GM12878 (cell line): Measurements from ENCODE around the gene CPNE9. TPM values are rescaled to one million over a fixed set of nuclear protein-coding genes. Genes with fewer than 3 reads are reported as not detected.

Experiments used
- ATAC-seq: fragments of 200-7000 bp; cut with Tn5 transposase; 3 replicates; pipeline ENCODE4 v1.9.1; 2020; ENCODE audit warnings: mild to moderate bottlenecking, moderate library complexity
- BruUV-seq: library from RNA; stranded (reverse); fragments of 400-500 nt; replicated peaks from 2 replicates; lab custom pipeline; 2021; lab: Mats Ljungman, UMichigan
- CTCF ChIA-PET: fragments of 300-600 bp; sonication (Branson Sonifier 250); formaldehyde crosslinking; extraction: SDS; loops from one replicate; lab custom pipeline; 2021; ENCODE audit warnings: inconsistent platforms; lab: Yijun Ruan, JAX
- POLR2A ChIA-PET: fragments of 350-600 bp; formaldehyde crosslinking; extraction: SDS; loops from one replicate; lab custom pipeline; 2021; ENCODE audit warnings: inconsistent platforms; lab: Charles Lee
- RAD21 ChIA-PET: fragments of 300-600 bp; sonication (Branson Sonifier 250); formaldehyde crosslinking; loops from one replicate; lab custom pipeline; 2023; ENCODE audit warnings: antibody characterized with exemption; ENCODE audit not compliant: unreplicated experiment; lab: Charles Lee
- SMC1A ChIA-PET: fragments of 300-600 bp; sonication (Branson Sonifier 250); formaldehyde crosslinking; loops from one replicate; lab custom pipeline; 2023; ENCODE audit not compliant: unreplicated experiment, uncharacterized antibody; lab: Charles Lee
- DNase-seq: peaks from one replicate; pipeline ENCODE4 v3.0.0-alpha.2; 2011; ENCODE audit warnings: low read depth, low spot score
- FAIRE-seq: peaks from 3 replicates; lab custom pipeline; 2011; peaks lifted over from hg19 to GRCh38; lab: Jason Lieb, UNC
- H2AFZ ChIP-seq: 2 replicates; pipeline ENCODE4 v1.6.0; 2011; ENCODE audit warnings: low read depth, low read length, control low read depth; ENCODE audit not compliant: control insufficient read depth
- H3K27ac ChIP-seq: 2 replicates; pipeline ENCODE4 v1.5.1; 2011; ENCODE audit warnings: control low read depth; ENCODE audit not compliant: control insufficient read depth, insufficient read depth
- H3K27me3 ChIP-seq, 2 experiments: replicated peaks in 1 of 2; 2 replicates each; pipeline versions ENCODE4 v1.6.0 to v1.6.1; 2011; ENCODE audit warnings: low read length in 1 of 2; ENCODE audit not compliant: control insufficient read depth in 2 of 2, insufficient read depth in 2 of 2
- H3K36me3 ChIP-seq, 2 experiments: 2 replicates each; pipeline ENCODE4 v1.5.1; 2011; ENCODE audit warnings: low read length in 1 of 2; ENCODE audit not compliant: control insufficient read depth in 2 of 2, insufficient read depth in 2 of 2
- H3K4me1 ChIP-seq: 2 replicates; pipeline ENCODE4 v1.6.1; 2011; ENCODE audit warnings: mild to moderate bottlenecking, low read length, moderate library complexity, mixed read lengths; ENCODE audit not compliant: control insufficient read depth, insufficient read depth
- H3K4me2 ChIP-seq: 2 replicates; pipeline ENCODE4 v1.6.0; 2011; ENCODE audit warnings: control low read depth; ENCODE audit not compliant: control insufficient read depth, insufficient read depth
- H3K4me3 ChIP-seq: fragments of 200-600 bp; sonication (generic); 2 replicates; pipeline ENCODE4 v1.5.1; 2016
- H3K79me2 ChIP-seq: 2 replicates; pipeline ENCODE4 v1.6.0; 2011; ENCODE audit warnings: low read length; ENCODE audit not compliant: control insufficient read depth, insufficient read depth
- H3K9ac ChIP-seq: 2 replicates; pipeline ENCODE4 v1.8.0; 2011; ENCODE audit warnings: low read length, control low read depth, mixed read lengths; ENCODE audit not compliant: control insufficient read depth, insufficient read depth
- H3K9me3 ChIP-seq: replicated peaks from 3 replicates; pipeline ENCODE4 v1.5.1; 2011; ENCODE audit warnings: mild to moderate bottlenecking, low read length; ENCODE audit not compliant: control insufficient read depth, insufficient read depth
- H4K20me1 ChIP-seq: 2 replicates; pipeline ENCODE4 v1.6.0; 2011; ENCODE audit not compliant: control insufficient read depth, insufficient read depth
- IKZF2 ChIP-seq, 2 experiments: fragments of 450-650 bp; IDR thresholded peaks; 2 replicates each; pipeline ENCODE4 v1.6.1; 2017; ENCODE audit warnings: mild to moderate bottlenecking in 2 of 2, moderate library complexity in 2 of 2
- IRF4 ChIP-seq: IDR thresholded peaks from 2 replicates; pipeline ENCODE4 v1.6.1; 2011; ENCODE audit warnings: low read depth, low read length
- KAT2A ChIP-seq: conservative IDR thresholded peaks from 2 replicates; pipeline ENCODE4 v1.6.1; 2011; ENCODE audit warnings: low read depth, low read length; ENCODE audit not compliant: control insufficient read depth
- KDM1A ChIP-seq: fragments of 200-600 bp; sonication (generic); IDR thresholded peaks from 2 replicates; pipeline ENCODE4 v1.6.1; 2016; ENCODE audit warnings: borderline replicate concordance
- MYB ChIP-seq: fragments of 150-350 bp; IDR thresholded peaks from 2 replicates; pipeline ENCODE4 v1.6.1; 2014; ENCODE audit warnings: mild to moderate bottlenecking, low read depth, low read length, borderline replicate concordance
- SMARCA5 ChIP-seq: fragments of 450-650 bp; IDR thresholded peaks from 2 replicates; pipeline ENCODE4 v1.6.1; 2017; ENCODE audit warnings: mild to moderate bottlenecking
- SREBF2 ChIP-seq: IDR thresholded peaks from 2 replicates; pipeline ENCODE4 v1.6.1; 2012; ENCODE audit warnings: mild to moderate bottlenecking, low read length
- STAT3 ChIP-seq: IDR thresholded peaks from 2 replicates; pipeline ENCODE4 v1.6.1; 2011; ENCODE audit warnings: low read depth, low read length, improper control_type of control experiment
- ZNF622 ChIP-seq: fragments of 450-650 bp; IDR thresholded peaks from 2 replicates; pipeline ENCODE4 v1.6.1; 2017; ENCODE audit warnings: mild to moderate bottlenecking, inconsistent platforms
- WGBS: methylation state at CpG from one replicate; pipeline ENCODE4 v1.1.6; 2016; ENCODE audit warnings: low lambda C conversion rate; ENCODE audit not compliant: insufficient replicate concordance, insufficient coverage; ENCODE audit errors: missing lambda C conversion rate; 5-methylcytosine and 5-hydroxymethylcytosine counted together
- in situ Hi-C: fragments of 300-500 bp; cut with MboI; formaldehyde crosslinking; loops from 9 replicates; pipeline ENCODE4 v1.14.3; 2018; ENCODE audit warnings: mixed read lengths
- intact Hi-C: fragments of 100-400 bp; cut with micrococcal nuclease; formaldehyde crosslinking; loops from one replicate; pipeline ENCODE4 v1.14.2; 2022; ENCODE audit not compliant: unreplicated experiment
- polyA plus RNA-seq, 11 experiments: library from polyadenylated mRNA; depleted of rRNA in 4 of 11; unstranded in 6 of 11; stranded (reverse) in 5 of 11; fragments of >200 nt; fragmentation: Nextera tagmentation in 4 of 11; fragmentation: Illumina TruSeq in 1 of 11; extraction: Ambion mirVana in 4 of 11; extraction: Trizol in 1 of 11; gene quantifications; 1 replicate in 1 of 11; 2 replicates in 10 of 11; pipeline versions ENCODE4 v1.2.1 to v1.2.3, GENCODE V29; 2011 to 2016; ENCODE audit warnings: inconsistent platforms in 2 of 11, missing spikeins in 2 of 11, low read depth in 1 of 11
- total RNA-seq, 4 experiments: library from RNA; depleted of rRNA in 3 of 4; stranded (reverse); fragments of >200 nt in 3 of 4; fragmentation: Illumina TruSeq in 1 of 4; extraction: Trizol in 1 of 4; gene quantifications; 2 replicates each; pipeline versions ENCODE4 v1.2.1 to v1.2.3, GENCODE V29; 2013 to 2021
- TF ChIP-seq, protein P1 (sequence below): fragments of 150-350 bp; IDR thresholded peaks from 2 replicates; pipeline ENCODE4 v1.6.1; 2014; ENCODE audit warnings: mild to moderate bottlenecking, low read depth, low read length
- TF ChIP-seq, protein P2 (sequence below): IDR thresholded peaks from 2 replicates; pipeline ENCODE4 v1.6.1; 2012; ENCODE audit warnings: low read depth, low read length, improper control_type of control experiment

Gene CPNE9
- total and polyA plus RNA-seq, 10 of the 15 experiments (the other 5 are each of a cell fraction or from before 2014, with no cell fraction given) = 0.02 to 0.12 (median 0.05) TPM; not detected in 7

DNA sequence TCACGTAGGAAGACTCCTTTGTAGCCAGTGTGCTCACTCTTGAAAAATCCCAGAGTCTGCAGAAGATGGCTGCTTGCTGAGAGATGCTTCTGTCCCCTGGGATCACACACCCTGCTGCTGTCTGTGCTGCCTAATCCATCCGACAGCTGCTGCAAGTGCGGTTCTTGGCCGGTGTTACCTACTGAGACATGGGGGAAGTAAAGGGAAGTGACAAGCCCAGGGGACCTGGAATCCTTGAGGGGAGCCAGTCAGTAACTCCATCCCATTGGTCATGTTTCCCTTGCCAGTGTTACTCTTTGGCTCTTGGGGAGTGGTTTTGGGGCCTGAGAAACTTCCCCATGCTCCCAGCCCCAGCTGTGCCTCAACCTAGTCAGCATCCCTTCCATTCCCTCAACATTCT lies 8.3 kb upstream of the CPNE9 start:
- ChIA-PET POLR2A (no interaction called here), CTCF (interaction anchor here (0.8 kb wide), 1 partner anchor 192 kb away, joined by 3 read pairs; no protein-coding TSS in a partner anchor), SMC1A (interaction anchor here (0.6 kb wide), 1 partner anchor 157 kb away, joined by 3 read pairs; no protein-coding TSS in a partner anchor), RAD21 (no interaction called here)
- Histone ChIP-seq H3K4me1 (peaks cover 10% of the 10 kb centered on the region), H3K9ac (no peak overlapping the region), H4K20me1 (peaks cover 2% of the 10 kb centered on the region; the same call in 1 of the 2 replicates), H3K27me3 (no peaks in the 10 kb centered on the region), H3K4me2 (no peak overlapping the region), H3K27ac (no peak overlapping the region), H2AFZ (no peak overlapping the region), H3K79me2 (no peaks in the 10 kb centered on the region), H3K36me3 (peaks cover 19 to 25% of the 10 kb centered on the region in 2 experiments), H3K4me3 (no peak overlapping the region), H3K9me3 (no peaks in the 10 kb centered on the region)
- TF ChIP-seq IRF4 (no peak), MYB (no peak), KAT2A (no peak), STAT3 (no peak), ZNF622 (no peak), SMARCA5 (no peak), IKZF2 (IDR thresholded peaks at IDR 0.05) (no peak), SREBF2 (no peak), KDM1A (no peak)
- TF ChIP-seq, protein P1, sequence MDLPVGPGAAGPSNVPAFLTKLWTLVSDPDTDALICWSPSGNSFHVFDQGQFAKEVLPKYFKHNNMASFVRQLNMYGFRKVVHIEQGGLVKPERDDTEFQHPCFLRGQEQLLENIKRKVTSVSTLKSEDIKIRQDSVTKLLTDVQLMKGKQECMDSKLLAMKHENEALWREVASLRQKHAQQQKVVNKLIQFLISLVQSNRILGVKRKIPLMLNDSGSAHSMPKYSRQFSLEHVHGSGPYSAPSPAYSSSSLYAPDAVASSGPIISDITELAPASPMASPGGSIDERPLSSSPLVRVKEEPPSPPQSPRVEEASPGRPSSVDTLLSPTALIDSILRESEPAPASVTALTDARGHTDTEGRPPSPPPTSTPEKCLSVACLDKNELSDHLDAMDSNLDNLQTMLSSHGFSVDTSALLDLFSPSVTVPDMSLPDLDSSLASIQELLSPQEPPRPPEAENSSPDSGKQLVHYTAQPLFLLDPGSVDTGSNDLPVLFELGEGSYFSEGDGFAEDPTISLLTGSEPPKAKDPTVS = no peak
- TF ChIP-seq, protein P2, sequence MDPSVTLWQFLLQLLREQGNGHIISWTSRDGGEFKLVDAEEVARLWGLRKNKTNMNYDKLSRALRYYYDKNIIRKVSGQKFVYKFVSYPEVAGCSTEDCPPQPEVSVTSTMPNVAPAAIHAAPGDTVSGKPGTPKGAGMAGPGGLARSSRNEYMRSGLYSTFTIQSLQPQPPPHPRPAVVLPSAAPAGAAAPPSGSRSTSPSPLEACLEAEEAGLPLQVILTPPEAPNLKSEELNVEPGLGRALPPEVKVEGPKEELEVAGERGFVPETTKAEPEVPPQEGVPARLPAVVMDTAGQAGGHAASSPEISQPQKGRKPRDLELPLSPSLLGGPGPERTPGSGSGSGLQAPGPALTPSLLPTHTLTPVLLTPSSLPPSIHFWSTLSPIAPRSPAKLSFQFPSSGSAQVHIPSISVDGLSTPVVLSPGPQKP = no peak
- DNase-seq (no peak), ATAC-seq (no peak), FAIRE-seq (no peak)
- BruUV-seq = no TSS peak
- intact Hi-C loops (no loop called here), in situ Hi-C loops (no loop called here)
- 100% methylated on average over 4 of the region's 4 CpGs for WGBS
